Ishikawa (cell line): ENCODE results near the gene ANO4.

Source experiments
- CEBPB ChIP-seq: IDR thresholded peaks from 2 replicates; pipeline ENCODE4 v1.6.1; 2012
- CREB1 ChIP-seq: IDR thresholded peaks from 2 replicates; pipeline ENCODE4 v1.6.1; 2012; ENCODE audit warnings: low read depth
- EP300 ChIP-seq: IDR thresholded peaks from 2 replicates; pipeline ENCODE4 v1.6.1; 2012; ENCODE audit warnings: borderline replicate concordance
- FOXM1 ChIP-seq: IDR thresholded peaks from 2 replicates; pipeline ENCODE4 v1.6.1; 2012; ENCODE audit warnings: low read depth, borderline replicate concordance
- NFIC ChIP-seq: IDR thresholded peaks from 2 replicates; pipeline ENCODE4 v1.6.1; 2012
- RAD21 ChIP-seq: IDR thresholded peaks from 2 replicates; pipeline ENCODE4 v1.6.1; 2012; ENCODE audit warnings: low read depth
- TEAD4 ChIP-seq: IDR thresholded peaks from 2 replicates; pipeline ENCODE4 v1.6.1; 2012
- YY1 ChIP-seq: IDR thresholded peaks from 2 replicates; pipeline ENCODE4 v1.6.1; 2012; ENCODE audit warnings: low read depth
- ZBTB7A ChIP-seq: IDR thresholded peaks from 2 replicates; pipeline ENCODE4 v1.6.1; 2012; ENCODE audit warnings: low read depth
- TF ChIP-seq, protein P1 (sequence below): IDR thresholded peaks from 2 replicates; pipeline ENCODE4 v1.6.1; 2012
- TF ChIP-seq, protein P2 (sequence below): IDR thresholded peaks from 2 replicates; pipeline ENCODE4 v1.6.1; 2012

DNA sequence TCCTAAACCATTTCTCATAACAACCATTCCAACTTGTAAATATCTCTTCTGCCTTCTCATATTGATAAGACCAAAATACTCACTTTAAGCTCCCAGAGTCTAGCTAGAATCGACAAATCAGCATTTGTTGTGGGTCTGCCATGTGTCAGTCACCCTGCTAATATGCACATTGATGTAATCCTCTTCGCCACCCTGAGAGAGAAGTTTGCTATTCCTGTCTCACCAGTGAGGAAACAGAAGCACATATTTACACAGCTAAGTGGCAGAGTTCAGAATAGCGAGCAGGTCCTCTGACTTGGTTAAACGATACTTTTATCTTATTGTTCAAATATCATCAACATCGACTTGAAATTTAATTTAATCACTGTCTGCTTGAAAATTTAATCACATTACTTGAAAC lies 142.1 kb downstream of the ANO4 start:
- no peak for TF ChIP-seq NFIC
- no peak for TF ChIP-seq CREB1
- no peak for TF ChIP-seq TEAD4
- no peak for TF ChIP-seq EP300
- TF ChIP-seq, protein P1, sequence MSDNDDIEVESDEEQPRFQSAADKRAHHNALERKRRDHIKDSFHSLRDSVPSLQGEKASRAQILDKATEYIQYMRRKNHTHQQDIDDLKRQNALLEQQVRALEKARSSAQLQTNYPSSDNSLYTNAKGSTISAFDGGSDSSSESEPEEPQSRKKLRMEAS = no peak
- TF ChIP-seq YY1 = no peak
- no peak for TF ChIP-seq CEBPB
- no peak for TF ChIP-seq FOXM1
- TF ChIP-seq RAD21 = no peak
- TF ChIP-seq, protein P2, sequence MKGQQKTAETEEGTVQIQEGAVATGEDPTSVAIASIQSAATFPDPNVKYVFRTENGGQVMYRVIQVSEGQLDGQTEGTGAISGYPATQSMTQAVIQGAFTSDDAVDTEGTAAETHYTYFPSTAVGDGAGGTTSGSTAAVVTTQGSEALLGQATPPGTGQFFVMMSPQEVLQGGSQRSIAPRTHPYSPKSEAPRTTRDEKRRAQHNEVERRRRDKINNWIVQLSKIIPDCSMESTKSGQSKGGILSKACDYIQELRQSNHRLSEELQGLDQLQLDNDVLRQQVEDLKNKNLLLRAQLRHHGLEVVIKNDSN = no peak
- TF ChIP-seq ZBTB7A = no peak
